Stimulated activated CD8-positive, alpha-beta memory T cell treated with anti-CD3 and anti-CD28 coated beads, Interleukin-15, amount 100 ng/mL, for 1 hour (primary cell): Measurements from ENCODE around the gene COL6A3.
"Not testable (repeated sequence)": the region's sequence is repeated elsewhere in the genome, so short reads cannot be mapped to it uniquely, and the experiment has no call there.

ENCODE experiments used
- DNase-seq: peaks from one replicate; pipeline ENCODE4 v3.0.0-alpha.2; 2020; ENCODE audit warnings: low read depth

Gene COL6A3

DNA sequence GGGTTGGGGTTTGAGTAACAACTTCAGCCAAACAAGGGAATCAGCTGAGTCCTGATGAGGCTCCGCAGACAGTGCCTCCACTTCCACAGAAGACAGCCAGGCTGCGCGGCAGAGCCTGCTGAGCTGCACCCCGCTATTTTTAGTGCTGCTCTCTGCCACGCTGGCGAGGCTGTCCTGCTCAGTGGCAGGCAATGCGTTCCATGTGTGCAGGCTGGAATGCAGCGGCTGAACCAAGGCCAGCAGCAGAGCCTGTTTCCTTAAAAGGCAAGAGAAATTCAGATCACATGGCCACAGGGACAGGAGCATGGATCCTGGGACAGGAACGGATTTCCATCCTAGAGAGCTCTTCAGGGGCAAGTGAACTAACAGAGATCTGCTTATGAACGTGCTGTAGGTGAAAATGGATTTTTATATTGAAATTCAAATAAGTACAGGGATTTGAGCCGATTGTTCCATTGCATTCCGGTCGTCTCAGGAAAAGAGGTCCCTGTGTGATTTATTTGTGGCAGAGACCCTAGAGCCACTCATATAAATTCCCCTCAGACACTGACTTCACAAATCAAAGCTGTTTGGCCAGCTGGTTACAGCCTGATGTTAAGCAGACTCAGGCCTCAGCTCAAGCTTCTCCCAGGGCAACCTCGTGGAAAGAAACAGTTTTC is 98.7 kb downstream of the COL6A3 start:
- no peak for DNase-seq

DNA sequence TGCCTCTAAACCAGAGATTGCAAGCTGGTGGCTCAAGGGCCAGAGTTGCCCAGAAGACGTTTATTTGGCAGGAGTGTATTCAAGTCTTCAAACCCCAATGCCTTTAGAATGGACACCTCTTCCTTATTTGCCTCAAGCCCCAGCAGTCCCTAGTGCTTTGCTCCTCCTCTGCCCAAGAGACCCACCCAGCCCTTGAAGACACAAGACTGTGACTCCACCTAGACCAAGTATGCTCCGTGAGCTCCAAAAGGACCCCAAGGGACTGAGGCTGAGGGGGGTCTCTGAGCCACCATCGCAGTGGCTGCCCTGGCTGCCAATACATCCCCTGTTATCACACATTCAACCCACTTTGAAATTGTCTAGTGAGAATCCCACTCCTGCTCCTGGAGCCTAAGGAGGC is 99.3 kb downstream of the COL6A3 start:
- no peak for DNase-seq

DNA sequence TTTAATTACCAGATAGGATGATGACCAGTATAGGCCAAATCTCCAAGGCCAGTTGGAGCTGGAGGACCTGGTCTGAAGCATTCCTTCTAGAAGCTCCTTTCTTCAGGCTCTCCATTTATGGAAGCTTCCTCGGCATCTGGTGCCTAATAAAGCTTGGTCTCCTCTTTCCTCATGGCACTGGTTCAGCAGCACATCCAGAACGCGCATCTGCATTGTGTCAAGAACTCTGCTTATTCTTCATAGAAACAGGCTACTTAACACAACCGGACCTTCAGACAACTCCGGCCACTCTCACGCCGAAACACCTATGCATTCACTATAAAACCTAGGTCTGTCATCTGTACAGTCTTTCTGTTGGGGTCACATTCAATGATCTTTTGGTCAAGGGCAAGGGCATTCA is 99.8 kb downstream of the COL6A3 start:
- DNase-seq: no peak

DNA sequence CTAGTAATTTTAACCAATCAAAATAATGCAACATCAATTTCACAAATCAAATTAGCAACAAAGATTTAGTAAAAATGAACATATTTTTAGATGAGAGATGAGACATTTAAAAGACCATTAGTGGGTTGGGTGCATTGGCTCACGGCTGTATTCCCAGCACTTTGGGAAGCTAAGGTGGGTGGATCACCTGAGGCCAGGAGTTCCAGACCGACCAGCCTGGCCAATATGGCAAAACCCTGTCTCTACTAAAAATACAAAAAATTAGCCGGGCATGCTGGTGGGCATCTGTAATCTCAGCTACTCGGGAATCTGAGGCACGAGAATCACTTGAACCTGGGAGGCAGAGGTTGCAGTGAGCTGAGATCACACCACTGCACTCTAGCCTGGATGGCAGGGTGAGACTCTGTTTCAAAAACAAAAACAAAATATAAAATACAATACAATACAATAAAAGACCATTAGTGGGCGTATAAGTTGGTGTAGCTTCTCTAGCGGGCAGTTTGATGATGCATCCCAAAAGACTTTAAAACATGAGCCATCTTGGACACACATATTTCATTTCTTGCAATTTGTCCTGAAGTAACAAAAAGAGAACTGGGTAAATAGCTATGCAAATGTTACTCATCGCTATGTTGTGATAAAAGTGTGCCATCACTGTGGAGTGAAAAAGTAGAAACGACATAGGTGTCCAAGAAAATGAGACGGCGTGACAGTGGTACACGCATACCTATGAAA is 101.8 kb downstream of the COL6A3 start:
- DNase-seq: no peak

DNA sequence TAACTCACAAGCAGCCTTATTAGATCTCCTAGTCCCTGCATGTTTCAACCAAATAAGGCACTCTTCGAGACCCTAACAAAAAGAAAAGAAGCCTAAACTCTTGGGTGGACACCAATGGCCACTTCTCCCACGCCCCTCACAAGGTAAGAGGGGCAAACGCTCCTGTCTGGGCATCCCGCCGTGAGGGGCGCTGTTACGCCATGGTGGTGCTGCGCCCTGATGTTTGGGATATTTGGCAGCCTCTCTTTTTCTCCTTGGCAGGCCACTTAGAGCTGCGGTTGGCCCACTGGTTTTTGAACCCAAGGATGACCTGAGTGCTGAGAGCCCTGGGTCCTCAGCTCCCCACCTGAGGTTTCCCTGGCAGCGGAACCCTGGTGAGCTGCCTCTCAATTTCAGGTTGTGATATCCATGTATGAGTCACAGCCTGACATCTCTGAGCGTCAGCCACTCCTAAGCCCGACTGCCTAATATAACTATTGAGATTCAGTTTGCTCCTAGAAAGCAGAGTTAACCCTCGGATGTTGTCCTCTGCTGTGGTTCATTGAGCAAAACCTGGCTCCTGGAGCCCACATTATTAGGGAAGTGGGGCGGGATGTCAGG is 103.3 kb downstream of the COL6A3 start:
- no peak for DNase-seq

DNA sequence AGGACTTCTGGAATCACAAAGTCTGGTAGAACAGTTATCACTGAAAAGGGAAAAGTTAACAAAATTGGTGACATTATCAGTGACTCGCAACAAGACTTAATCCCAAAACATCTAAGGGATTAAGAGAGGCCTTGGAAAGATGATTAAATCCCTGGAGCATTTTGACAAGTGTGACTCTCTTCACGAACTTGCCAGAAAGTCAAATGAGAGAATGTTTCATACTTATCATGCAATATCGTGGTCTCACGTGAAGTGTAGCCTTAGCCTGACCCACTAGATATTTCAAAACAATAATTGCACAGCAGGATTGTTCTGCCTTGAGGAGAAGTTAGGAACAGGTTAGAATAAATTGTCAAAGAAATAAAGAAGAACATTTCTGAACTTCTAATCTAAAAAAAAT is 104.5 kb downstream of the COL6A3 start:
- no peak for DNase-seq

DNA sequence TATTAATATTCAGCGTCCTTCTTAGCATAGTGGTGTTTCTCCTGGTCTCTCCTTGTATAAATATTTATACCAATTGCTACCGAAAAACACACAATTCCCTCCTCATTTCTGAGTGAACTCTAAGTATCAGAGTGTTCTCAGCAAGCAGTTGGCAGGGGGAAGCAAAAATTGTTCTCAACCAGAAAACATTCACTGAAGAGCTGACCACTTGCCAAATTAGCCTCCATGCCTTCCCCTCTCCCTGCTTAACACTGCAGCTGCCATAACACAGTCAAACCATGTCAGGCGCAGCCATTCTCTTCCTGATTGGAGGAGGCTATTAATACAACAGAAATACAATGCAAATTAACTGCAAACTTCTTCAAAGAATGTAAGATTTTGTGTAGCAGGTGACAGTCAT is 105.0 kb downstream of the COL6A3 start:
- no peak for DNase-seq

DNA sequence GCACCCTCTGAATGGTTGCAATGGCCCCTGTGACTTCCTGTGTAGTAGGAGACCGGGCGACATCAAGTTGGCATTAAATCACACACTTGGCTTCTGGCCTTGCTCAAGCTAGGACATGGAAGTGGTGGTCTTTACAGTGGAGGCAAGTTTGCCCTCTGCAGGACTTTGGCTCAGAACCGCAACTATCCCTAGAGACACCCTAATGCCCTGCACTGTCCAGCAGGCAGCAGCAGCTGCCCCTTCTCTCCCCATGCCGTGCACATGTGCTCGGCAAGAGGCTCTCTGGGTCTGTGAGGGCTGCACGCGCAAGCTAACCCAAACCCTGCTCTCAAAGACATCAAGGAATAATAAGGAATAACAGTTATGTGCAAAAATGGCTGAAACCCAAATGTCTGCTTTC is 106.5 kb downstream of the COL6A3 start:
- DNase-seq: no peak

DNA sequence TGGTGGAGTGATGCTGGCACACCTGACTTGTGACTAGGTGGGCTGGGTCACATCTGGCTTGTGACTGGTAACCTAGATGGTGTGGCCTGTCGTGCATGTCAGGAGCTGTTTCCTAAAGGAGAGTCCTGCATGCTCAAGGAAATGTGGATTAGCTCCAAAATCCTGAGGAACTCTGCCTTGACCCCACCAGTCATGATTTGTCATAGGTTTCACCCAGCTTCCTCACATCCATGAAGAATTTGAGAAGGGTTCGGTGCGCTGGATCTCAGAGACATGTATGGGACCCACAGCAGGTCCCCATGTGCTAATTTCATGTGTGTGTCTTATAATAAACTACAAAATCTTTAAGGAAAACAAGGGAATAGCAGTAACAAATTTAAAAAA is 107.2 kb downstream of the COL6A3 start:
- no peak for DNase-seq

DNA sequence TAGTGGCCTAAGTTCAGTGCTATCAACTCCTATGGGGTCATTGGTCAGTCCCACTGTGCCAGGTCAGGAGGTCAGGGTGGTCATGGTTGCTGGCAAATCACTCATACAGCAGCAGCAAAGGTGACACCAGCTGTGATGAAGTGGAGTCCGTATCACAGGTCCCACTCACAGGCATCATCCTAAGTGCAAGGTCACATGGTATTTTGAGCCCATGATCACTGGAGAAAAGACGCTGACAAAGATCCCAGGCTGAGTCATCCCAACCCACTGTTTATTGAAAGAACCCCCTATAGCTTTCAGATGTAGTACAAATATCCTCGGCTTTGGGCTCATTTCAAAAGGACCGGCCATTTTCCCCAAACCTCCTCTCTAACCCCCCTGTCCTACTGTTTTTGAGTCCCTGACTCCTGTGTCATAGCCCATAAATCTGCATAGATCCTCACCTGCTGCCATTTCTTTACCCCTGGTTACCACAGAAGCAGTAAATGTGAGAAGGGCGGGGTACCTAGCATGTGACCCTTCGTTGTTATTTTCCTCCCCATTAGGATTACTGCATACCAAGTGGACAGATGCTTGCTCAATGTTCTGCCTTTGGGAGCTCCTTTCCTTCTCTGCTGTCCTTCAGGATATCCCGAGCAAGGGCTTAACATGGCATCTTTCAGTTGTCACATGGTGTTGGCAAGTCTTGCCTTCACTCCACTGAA is 107.7 kb downstream of the COL6A3 start:
- no peak for DNase-seq

DNA sequence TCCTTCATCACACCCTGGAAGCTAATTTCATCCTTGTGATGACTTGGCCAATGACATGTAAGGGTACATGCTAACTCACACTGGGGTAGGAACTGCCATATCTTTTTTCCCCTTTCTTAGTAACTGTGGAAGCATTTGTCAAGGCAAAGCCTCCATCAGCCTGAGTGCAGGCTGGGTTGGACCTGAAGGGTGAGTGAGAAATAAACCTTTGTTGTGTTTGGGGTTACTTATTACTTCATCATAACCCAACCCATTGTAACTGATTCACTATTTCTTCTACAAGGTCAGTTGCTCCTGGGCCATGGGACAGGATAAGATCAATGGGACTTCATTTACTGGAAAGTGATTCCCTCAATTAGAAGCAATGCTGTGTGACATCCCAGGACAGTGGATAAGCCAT is 108.4 kb downstream of the COL6A3 start:
- no peak for DNase-seq

DNA sequence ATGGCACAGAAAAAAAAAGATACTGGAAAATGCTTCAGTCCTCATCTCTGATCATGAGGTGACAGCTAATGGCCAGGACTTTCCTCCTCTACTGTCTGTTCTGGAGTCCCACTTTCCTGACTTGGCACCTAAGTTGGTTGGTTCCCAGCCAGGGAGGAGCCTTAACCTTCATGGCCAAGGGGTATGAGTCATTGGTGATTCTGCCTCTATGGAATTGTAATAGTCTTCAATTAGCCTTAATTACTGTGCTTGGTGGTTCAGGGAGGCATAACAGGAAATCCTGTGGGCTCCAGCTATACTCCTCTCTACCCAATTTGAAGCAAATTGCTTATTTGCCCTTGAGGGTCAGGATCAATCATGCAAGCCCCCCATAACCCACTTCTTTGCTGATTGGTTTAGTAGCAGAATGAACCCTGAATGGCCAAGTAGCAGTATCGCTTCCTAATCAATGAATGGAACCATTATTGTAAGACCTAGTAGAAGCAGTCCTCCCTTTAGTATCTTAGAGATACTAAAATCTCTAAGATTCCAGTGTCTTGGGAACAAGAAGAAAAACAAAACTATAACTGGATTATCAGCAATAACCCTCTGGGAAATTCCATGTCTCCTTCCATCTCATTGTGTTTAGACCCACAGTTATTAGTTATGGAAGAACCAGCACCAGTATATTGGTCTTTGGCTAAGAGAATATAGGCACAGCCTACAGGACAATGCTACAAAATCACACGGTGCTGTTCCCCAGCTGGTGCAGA is 109.0 kb downstream of the COL6A3 start:
- DNase-seq: no peak

DNA sequence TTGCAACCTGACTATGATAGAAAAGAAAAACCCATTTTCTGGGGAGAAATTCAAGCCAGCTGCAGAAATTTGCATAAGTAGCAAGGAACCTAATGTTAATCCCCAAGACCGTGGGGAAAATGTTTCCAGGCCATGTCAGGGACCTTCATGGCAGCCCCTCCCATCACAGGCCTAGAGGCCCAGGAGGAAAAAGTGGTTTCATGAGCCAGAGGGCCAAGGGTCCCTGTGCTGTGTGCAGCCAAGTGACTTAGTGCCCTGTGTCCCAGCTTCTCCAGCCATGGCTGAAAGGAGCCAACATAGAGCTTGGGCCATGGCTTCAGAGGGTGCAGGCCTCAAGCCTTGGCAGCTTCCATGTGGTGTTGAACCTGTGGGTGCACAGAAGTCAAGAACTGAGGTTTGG is 110.7 kb downstream of the COL6A3 start:
- not testable (repeated sequence) for DNase-seq

DNA sequence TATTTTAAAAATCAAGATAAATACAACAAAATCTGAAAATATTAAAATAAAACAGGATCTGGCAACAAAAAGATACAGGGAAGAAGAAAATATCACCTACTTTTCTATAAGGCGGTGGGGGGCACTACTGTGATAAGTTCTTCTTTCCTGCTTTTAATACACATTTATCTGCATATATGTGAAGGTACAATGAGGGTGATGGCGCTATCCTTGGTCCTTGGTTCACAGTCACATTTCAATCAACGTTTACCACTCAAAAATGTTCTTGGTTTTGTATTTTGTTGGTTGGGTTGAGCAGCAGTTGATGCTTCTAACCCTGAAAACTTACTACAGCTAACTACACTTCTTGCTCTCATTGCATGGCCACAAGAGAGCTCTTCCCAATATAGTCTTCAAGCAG is 112.4 kb downstream of the COL6A3 start:
- no peak for DNase-seq

DNA sequence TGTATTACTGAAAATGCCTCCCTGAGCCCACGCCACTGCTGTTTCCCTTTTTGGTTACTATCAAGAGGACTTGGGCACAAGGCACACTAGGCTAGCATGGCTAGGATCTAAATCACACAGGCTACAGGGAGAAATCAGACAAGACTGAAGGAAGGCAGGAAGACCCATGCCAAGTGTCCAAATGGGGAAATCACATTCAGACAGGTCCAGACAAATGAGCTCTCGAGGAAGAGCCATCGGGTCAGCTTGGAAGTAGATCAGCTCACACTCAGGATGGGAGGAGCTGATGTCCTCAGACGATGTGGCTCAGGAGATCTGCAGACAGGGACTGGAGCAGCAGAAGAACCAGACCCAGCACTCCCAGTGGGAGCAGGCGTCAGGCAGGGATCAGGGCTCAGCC is 113.2 kb downstream of the COL6A3 start:
- no peak for DNase-seq

DNA sequence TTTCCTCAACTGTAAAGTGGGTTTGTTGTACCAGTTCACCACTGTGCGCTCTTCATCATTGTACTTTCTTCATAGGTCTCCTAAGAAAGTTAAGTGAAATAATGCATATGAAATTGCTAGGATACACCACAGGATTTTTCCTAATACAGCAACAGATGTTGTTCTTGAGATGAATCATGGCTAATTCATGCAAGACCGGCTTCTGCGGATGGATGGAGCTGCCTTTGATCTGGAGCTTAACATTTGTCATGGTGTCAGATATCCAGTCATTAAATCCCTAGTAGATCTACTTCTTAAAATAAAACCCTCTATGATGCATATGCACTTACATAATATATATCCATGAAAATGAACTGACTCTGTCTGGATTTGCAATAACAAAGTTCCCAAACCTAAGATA is 114.1 kb downstream of the COL6A3 start:
- no peak for DNase-seq

DNA sequence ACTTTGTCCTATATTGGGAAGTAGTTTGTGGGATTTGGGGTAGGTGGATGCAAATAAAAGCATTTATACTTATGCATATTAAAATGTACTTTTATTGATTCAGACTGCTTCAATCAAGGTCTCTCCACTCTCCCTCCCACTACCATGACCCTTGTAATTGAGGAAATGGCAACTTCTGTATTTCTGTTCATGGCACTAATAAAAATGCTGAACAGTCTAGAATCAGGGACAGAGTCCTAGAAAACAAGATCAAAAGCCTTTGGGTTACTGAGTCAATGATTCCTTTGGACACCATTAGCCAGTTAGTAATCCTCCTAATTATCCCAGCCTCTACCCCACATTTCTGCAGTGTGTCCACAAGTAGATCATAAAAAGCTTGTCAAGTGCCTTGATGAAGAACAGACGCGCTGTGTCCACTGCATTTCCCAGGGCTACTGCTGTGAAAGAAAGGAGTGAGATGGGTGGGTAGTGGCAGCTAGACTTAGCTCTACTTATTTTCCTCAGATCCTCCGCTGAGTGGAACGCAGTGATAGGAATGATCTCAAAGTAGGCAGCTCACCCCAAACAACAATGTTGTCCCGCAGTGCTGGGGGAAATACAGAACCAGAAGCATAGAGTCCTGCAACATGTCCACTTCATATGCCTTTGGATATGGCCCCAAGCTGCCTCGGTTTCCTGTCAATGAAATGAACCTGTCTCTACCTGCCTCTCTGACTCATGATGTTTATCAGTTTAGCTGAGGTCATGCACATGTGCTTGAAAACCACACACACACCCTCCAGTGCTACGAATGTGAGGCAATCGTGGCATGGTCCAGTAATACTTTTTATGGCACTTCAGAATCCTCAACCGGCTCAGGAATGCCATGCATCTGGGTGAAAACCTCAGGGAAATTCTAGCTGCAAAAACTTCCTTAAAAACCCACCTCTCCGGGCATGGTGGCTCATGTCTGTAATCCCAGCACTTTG is 115.5 kb downstream of the COL6A3 start:
- DNase-seq: no peak

DNA sequence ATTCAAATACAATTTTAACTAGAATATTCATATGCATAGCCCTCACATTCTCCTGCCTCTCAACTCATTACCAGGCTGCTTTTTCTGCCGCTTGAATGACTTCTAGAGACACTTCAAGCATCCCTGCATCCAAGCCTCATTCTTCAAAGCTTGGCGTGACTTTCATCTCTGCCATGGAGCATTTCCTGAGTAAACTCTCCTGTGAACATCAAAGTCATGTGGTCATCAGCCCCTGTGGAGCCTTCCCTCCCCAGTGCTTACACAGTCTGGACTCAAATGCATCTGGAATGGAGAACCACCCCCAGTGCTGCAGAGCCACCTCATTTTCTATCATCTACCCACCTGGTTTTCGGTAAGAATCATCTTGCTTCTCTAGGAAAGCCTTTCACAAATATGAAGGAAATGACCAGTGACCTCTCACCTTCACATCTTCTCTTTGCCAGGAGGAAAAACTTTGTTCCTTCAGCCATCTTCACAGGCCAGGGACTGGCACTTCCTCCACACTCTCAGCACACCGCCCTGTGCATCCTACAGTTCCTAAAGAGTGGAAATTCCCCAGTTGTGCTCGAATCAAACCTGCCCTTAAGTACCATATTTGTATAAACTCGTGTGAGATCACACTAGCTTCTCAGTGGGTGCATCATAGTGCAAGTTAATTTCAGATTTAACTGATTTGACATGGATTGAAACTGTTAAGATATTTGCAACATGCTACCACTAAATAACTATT is 116.4 kb downstream of the COL6A3 start:
- no peak for DNase-seq

DNA sequence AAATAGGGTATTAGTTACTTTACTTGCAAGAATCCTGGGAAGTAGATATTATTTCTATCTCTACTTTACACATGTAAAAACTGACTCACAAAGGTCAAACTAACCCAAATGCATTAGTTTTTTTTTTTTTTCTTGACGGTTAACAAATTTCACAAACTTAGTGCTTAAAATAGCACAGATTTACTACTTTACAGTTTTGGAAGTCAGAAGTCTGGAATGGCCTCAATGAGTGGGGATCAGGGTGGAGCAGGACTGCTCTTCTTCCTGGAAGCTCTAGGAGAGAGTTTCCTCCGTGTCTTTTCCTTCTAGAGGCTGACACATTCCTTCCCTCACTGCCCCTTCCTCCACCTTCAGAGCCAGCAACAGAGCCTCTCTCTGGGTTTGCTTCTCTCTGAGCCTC is 117.2 kb downstream of the COL6A3 start:
- DNase-seq: no peak

DNA sequence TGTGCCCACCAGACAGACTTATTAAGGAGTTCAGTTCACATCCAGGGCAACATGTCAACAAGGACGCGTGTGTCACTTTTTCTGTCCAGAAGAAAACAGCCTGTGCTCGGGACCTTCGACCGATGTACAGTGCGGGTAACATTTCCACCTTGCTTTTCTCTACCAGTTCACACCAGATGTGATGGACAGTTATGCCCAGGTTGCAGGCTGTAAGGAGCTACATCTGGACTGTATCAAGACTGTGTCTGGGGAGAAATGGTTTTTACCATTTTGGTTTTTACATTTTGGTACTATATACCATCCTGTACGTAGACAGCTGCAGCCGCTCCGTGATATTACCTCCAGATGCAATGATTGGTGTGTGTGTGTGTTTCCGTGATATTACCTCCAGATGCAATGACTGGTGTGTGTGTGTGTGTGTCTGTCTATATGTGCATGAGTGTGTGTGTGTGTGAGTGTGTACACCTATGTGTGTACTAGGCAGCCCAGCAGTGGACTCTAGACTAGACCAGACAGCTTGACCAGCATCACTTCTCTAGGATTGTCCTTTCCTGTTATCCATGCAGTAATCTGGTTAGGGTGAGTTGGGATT is 118.0 kb downstream of the COL6A3 start:
- no peak for DNase-seq
